Keratinocyte (primary cell): ENCODE measurements around the gene TBCA. TPM values are rescaled to one million over a fixed set of nuclear protein-coding genes. Genes with fewer than 3 reads are reported as not detected.

Experiments
- DNase-seq: peaks from one replicate; pipeline ENCODE4 v3.0.0-alpha.2; 2011; ENCODE audit warnings: low read depth, missing footprints, low spot score
- FAIRE-seq: peaks from 2 replicates; lab custom pipeline; 2011; peaks lifted over from hg19 to GRCh38; lab: Jason Lieb, UNC
- H2AFZ ChIP-seq: 2 replicates; pipeline ENCODE4 v1.6.0; 2012; ENCODE audit warnings: low read length, control low read depth, inconsistent platforms; ENCODE audit not compliant: control insufficient read depth
- H3K27ac ChIP-seq: 2 replicates; pipeline ENCODE4 v1.5.1; 2011; ENCODE audit warnings: low read length; ENCODE audit not compliant: control insufficient read depth, insufficient read depth
- H3K27me3 ChIP-seq: 3 replicates; pipeline ENCODE4 v1.6.0; 2011; ENCODE audit warnings: low read length; ENCODE audit not compliant: control insufficient read depth, insufficient read depth; ENCODE audit errors: extremely low read depth
- H3K36me3 ChIP-seq, 2 experiments: 2 replicates in 1 of 2; 3 replicates in 1 of 2; pipeline ENCODE4 v1.5.1; 2011; ENCODE audit warnings: low read length in 2 of 2, mild to moderate bottlenecking in 1 of 2; ENCODE audit not compliant: control insufficient read depth in 2 of 2, insufficient read depth in 2 of 2; ENCODE audit errors: extremely low read depth in 1 of 2
- H3K4me1 ChIP-seq: 3 replicates; pipeline ENCODE4 v1.5.1; 2011; ENCODE audit warnings: low read length; ENCODE audit not compliant: control insufficient read depth, insufficient read depth; ENCODE audit errors: extremely low read depth
- H3K4me2 ChIP-seq: 3 replicates; pipeline ENCODE4 v1.6.0; 2011; ENCODE audit warnings: low read depth, low read length; ENCODE audit not compliant: control insufficient read depth, insufficient read depth; ENCODE audit errors: extremely low read depth
- H3K4me3 ChIP-seq, 3 experiments: fragments of 200-600 bp in 1 of 3; sonication (generic) in 1 of 3; 2 replicates in 2 of 3; 3 replicates in 1 of 3; pipeline ENCODE4 v1.5.1; 2011 to 2016; ENCODE audit warnings: low read length in 3 of 3, mild to moderate bottlenecking in 3 of 3, control low read depth in 2 of 3, inconsistent platforms in 1 of 3, low read depth in 1 of 3, mixed read lengths in 1 of 3, mixed run types in 1 of 3, moderate library complexity in 1 of 3; ENCODE audit not compliant: control insufficient read depth in 2 of 3, insufficient read depth in 2 of 3; ENCODE audit errors: extremely low read depth in 1 of 3
- H3K79me2 ChIP-seq: 2 replicates; pipeline ENCODE4 v1.6.0; 2012; ENCODE audit warnings: low read length; ENCODE audit not compliant: control insufficient read depth, insufficient read depth
- H3K9ac ChIP-seq: 3 replicates; pipeline ENCODE4 v1.6.0; 2011; ENCODE audit warnings: low read length; ENCODE audit not compliant: control insufficient read depth, insufficient read depth; ENCODE audit errors: extremely low read depth
- H3K9me1 ChIP-seq: 3 replicates; pipeline ENCODE4 v1.6.0; 2011; ENCODE audit warnings: low read length; ENCODE audit not compliant: control insufficient read depth, insufficient read depth; ENCODE audit errors: extremely low read depth
- H3K9me3 ChIP-seq: 2 replicates; pipeline ENCODE4 v1.5.1; 2012; ENCODE audit warnings: low read depth, low read length; ENCODE audit not compliant: control insufficient read depth
- H4K20me1 ChIP-seq: 3 replicates; pipeline ENCODE4 v1.6.0; 2011; ENCODE audit warnings: low read length; ENCODE audit not compliant: control insufficient read depth, insufficient read depth; ENCODE audit errors: extremely low read depth
- CTCF ChIP-seq, 3 experiments: IDR thresholded peaks in 1 of 3; conservative IDR thresholded peaks in 1 of 3; optimal IDR thresholded peaks in 1 of 3; 2 replicates in 2 of 3; 3 replicates in 1 of 3; pipeline versions ENCODE3 to v1.5.1; 2011; ENCODE audit warnings: low read length in 3 of 3, mild to moderate bottlenecking in 3 of 3, moderate library complexity in 2 of 3, control low read depth in 1 of 3, inconsistent platforms in 1 of 3; ENCODE audit not compliant: insufficient read depth in 2 of 3; ENCODE audit errors: extremely low read depth in 1 of 3
- EZH2 ChIP-seq: IDR thresholded peaks from one replicate; pipeline ENCODE4 v1.6.1; 2012; ENCODE audit warnings: inconsistent platforms, mild to moderate bottlenecking, low read length, moderate library complexity
- dilution Hi-C: fragments of 300-500 bp; cut with MboI; formaldehyde crosslinking; loops from one replicate; pipeline ENCODE4 v1.7.0; 2020; ENCODE audit warnings: low sequenced_read_pairs; ENCODE audit not compliant: extremely low pct_ligation_motif_present
- polyA plus RNA-seq, 5 experiments: library from polyadenylated mRNA; depleted of rRNA in 3 of 5; stranded (reverse) in 3 of 5; stranded (forward) in 1 of 5; unstranded in 1 of 5; fragments of >200 nt; gene quantifications; 1 replicate in 1 of 5; 2 replicates in 3 of 5; 3 replicates in 1 of 5; pipeline versions ENCODE4 v1.2.1 to v1.2.3, GENCODE V29; 2011 to 2012; ENCODE audit warnings: missing spikeins in 2 of 5, low read depth in 1 of 5, low replicate concordance in 1 of 5

The TBCA gene
- polyA plus RNA-seq, 1 donor (not counting 4 experiments of a cell fraction or from before 2014, with no cell fraction given): 225 TPM

GRCh38 chr5:77761606-77762005 is 14.5 kb downstream of the TBCA start:
- Histone ChIP-seq H3K27me3 (no peaks in the 10 kb centered on the region), H3K79me2 (peaks cover 83% of the 10 kb centered on the region), H3K9ac (no peak overlapping the region), H3K4me1 (peaks cover 14% of the 10 kb centered on the region), H3K27ac (no peak overlapping the region), H4K20me1 (peaks cover 18% of the 10 kb centered on the region), H2AFZ (no peak overlapping the region), H3K4me3 (no peak overlapping the region), H3K4me2 (no peak overlapping the region), H3K9me1 (peaks cover 2% of the 10 kb centered on the region), H3K36me3 (peaks cover 2 to 7% of the 10 kb centered on the region in 2 experiments), H3K9me3 (no peaks in the 10 kb centered on the region)
- FAIRE-seq (no peak), DNase-seq (no peak)
- TF ChIP-seq CTCF (optimal IDR thresholded peaks at IDR 0.05 in 1 of 3, IDR thresholded peaks at IDR 0.05 in 1 of 3, conservative IDR thresholded peaks at IDR 0.05 in 1 of 3; ENCODE audit: extremely low read depth in 1 of 3, insufficient read depth in 2 of 3, low read length in 3 of 3) (no peak), EZH2 (no peak)
- dilution Hi-C loops: no loop called here

GRCh38 chr5:77758141-77758938 is 17.8 kb downstream of the TBCA start:
- no peaks in the 10 kb centered on the region for H3K27me3 ChIP-seq
- H3K9me1 ChIP-seq: peaks cover 2% of the 10 kb centered on the region
- DNase-seq (no peak), FAIRE-seq (no peak)
- peaks cover 14% of the 10 kb centered on the region for H3K4me1 ChIP-seq
- no peaks in the 10 kb centered on the region for H3K9me3 ChIP-seq
- peaks cover 2 to 7% of the 10 kb centered on the region in 2 experiments for H3K36me3 ChIP-seq
- peaks cover 20% of the 10 kb centered on the region for H4K20me1 ChIP-seq
- no peak overlapping the region for H3K4me3 ChIP-seq
- no peak overlapping the region for H3K27ac ChIP-seq
- H3K4me2 ChIP-seq: peak overlapping the region; percentile 27
- no peak for TF ChIP-seq EZH2
- no peak for TF ChIP-seq CTCF (optimal IDR thresholded peaks at IDR 0.05 in 1 of 3, IDR thresholded peaks at IDR 0.05 in 1 of 3, conservative IDR thresholded peaks at IDR 0.05 in 1 of 3; ENCODE audit: extremely low read depth in 1 of 3, insufficient read depth in 2 of 3, low read length in 3 of 3)
- dilution Hi-C loops: no loop called here
- peaks cover 85% of the 10 kb centered on the region for H3K79me2 ChIP-seq
- H3K9ac ChIP-seq: no peak overlapping the region
- no peak overlapping the region for H2AFZ ChIP-seq
